ENCODE measurements around the gene INAFM2.

Gene INAFM2

GRCh38 chr15:40330368-40330836 lies 6.9 kb downstream of the INAFM2 start:
- no peak for DNase-seq

GRCh38 chr15:40331026-40331425 lies 7.5 kb downstream of the INAFM2 start:
- DNase-seq, result no peak

- no peak for DNase-seq
Observed at GRCh38 chr15:40331637-40332036, 8.1 kb downstream of the INAFM2 start.

GRCh38 chr15:40332113-40332781 lies 8.8 kb downstream of the INAFM2 start:
- no peak for DNase-seq

- no peak for DNase-seq
Observed at GRCh38 chr15:40333922-40334492, 10.5 kb downstream of the INAFM2 start.

- no peak for DNase-seq
Observed at GRCh38 chr15:40334541-40334940, 11.0 kb downstream of the INAFM2 start.

GRCh38 chr15:40334941-40335795 lies 11.7 kb downstream of the INAFM2 start:
- no peak for DNase-seq

GRCh38 chr15:40335938-40336743 lies 12.6 kb downstream of the INAFM2 start:
- DNase-seq, result no peak

- DNase-seq, result no peak
Observed at GRCh38 chr15:40336744-40337122, 13.2 kb downstream of the INAFM2 start.

- no peak for DNase-seq
Observed at GRCh38 chr15:40337597-40337996, 14.1 kb downstream of the INAFM2 start.

- peak; percentile 66 for DNase-seq
Observed at GRCh38 chr15:40338041-40338657, 14.7 kb downstream of the INAFM2 start.

- no peak for DNase-seq
Observed at GRCh38 chr15:40338921-40339620, 15.6 kb downstream of the INAFM2 start.

- DNase-seq, result no peak
Observed at GRCh38 chr15:40339621-40339945, 16.1 kb downstream of the INAFM2 start.

GRCh38 chr15:40340038-40340739 lies 16.7 kb downstream of the INAFM2 start:
- DNase-seq, result no peak

GRCh38 chr15:40340740-40341400 lies 17.4 kb downstream of the INAFM2 start, which contains the start of gene CCDC9B:
Gene CCDC9B, minus strand, starts transcription at chr15:40340939. Its CDS starts 120 bp downstream, at chr15:40340819.
- DNase-seq, result no peak

GRCh38 chr15:40342416-40343320 lies 19.2 kb downstream of the INAFM2 start:
- DNase-seq, result no peak

GRCh38 chr15:40343512-40343911 lies 20.0 kb downstream of the INAFM2 start:
- no peak for DNase-seq

GRCh38 chr15:40344217-40344616 lies 20.7 kb downstream of the INAFM2 start:
- DNase-seq, result no peak

GRCh38 chr15:40344631-40345120 lies 21.2 kb downstream of the INAFM2 start:
- DNase-seq, result peak; percentile 59
